ENCODE data around the gene MRPS18A.

- TF ChIP-seq CTCF (conservative IDR thresholded peaks at IDR 0.05; ENCODE audit: low read depth, low read length) (no peak), EZH2 (IDR thresholded peaks at IDR 0.05; ENCODE audit: low read length, unreplicated experiment) (no peak), EZH2phosphoT487 (IDR thresholded peaks at IDR 0.05; ENCODE audit: borderline replicate concordance, low read length) (no peak)
Measured at GRCh38 chr6:43628393-43629103, 59.0 kb downstream of the MRPS18A start.

Measured in PC-3 (cell line).